ENCODE results near the gene TCP11. TPM values are rescaled to one million over a fixed set of nuclear protein-coding genes. Genes with fewer than 3 reads are reported as not detected.

The TCP11 gene
- total and polyA plus RNA-seq, 2 experiments from 2014 or later: 0.27 to 0.54 TPM

GRCh38 chr6:35105078-35105477, 36.1 kb downstream of the TCP11 start:
- H3K27ac ChIP-seq: no peak overlapping the region
- no peaks in the 10 kb centered on the region for H3K36me3 ChIP-seq
- H3K4me3 ChIP-seq: no peak overlapping the region
- no peaks in the 10 kb centered on the region for H3K9me3 ChIP-seq (ENCODE audit: low read depth)
- TF ChIP-seq CTCF (IDR thresholded peaks at IDR 0.05; ENCODE audit: low read depth, low read length): no peak
- no peak for DNase-seq (ENCODE audit: low read depth in 1 of 2, low spot score in 1 of 2)
- H3K4me1 ChIP-seq (ENCODE audit: low read depth): no peaks in the 10 kb centered on the region
- no peaks in the 10 kb centered on the region for H3K27me3 ChIP-seq

GRCh38 chr6:35099116-35099515, 42.0 kb downstream of the TCP11 start:
- no peaks in the 10 kb centered on the region for H3K36me3 ChIP-seq
- no peaks in the 10 kb centered on the region for H3K4me1 ChIP-seq (ENCODE audit: low read depth)
- DNase-seq (ENCODE audit: low read depth in 1 of 2, low spot score in 1 of 2): no peak
- H3K9me3 ChIP-seq (ENCODE audit: low read depth): no peaks in the 10 kb centered on the region
- no peak overlapping the region for H3K4me3 ChIP-seq
- H3K27ac ChIP-seq: no peak overlapping the region
- no peaks in the 10 kb centered on the region for H3K27me3 ChIP-seq
- TF ChIP-seq CTCF (IDR thresholded peaks at IDR 0.05; ENCODE audit: low read depth, low read length): no peak

GRCh38 chr6:35096129-35096862, 44.8 kb downstream of the TCP11 start:
- Histone ChIP-seq H3K27ac (peak overlapping the region; percentile 3), H3K4me1 (ENCODE audit: low read depth) (no peaks in the 10 kb centered on the region), H3K9me3 (ENCODE audit: low read depth) (no peaks in the 10 kb centered on the region), H3K36me3 (no peaks in the 10 kb centered on the region), H3K27me3 (no peaks in the 10 kb centered on the region), H3K4me3 (no peak overlapping the region)
- DNase-seq (ENCODE audit: low read depth in 1 of 2, low spot score in 1 of 2): peak in 1 of 2 donors; percentile 75
- no peak for TF ChIP-seq CTCF (IDR thresholded peaks at IDR 0.05; ENCODE audit: low read depth, low read length)

- no peaks in the 10 kb centered on the region for H3K4me1 ChIP-seq (ENCODE audit: low read depth)
- no peaks in the 10 kb centered on the region for H3K27me3 ChIP-seq
- no peak overlapping the region for H3K4me3 ChIP-seq
- TF ChIP-seq CTCF (IDR thresholded peaks at IDR 0.05; ENCODE audit: low read depth, low read length): no peak
- H3K9me3 ChIP-seq (ENCODE audit: low read depth): no peaks in the 10 kb centered on the region
- peak in 1 of 2 donors; percentile 13 for DNase-seq (ENCODE audit: low read depth in 1 of 2, low spot score in 1 of 2)
- no peak overlapping the region for H3K27ac ChIP-seq
- H3K36me3 ChIP-seq: no peaks in the 10 kb centered on the region
Measured at GRCh38 chr6:35094183-35094582, 47.0 kb downstream of the TCP11 start.

GRCh38 chr6:35093783-35094182, 47.4 kb downstream of the TCP11 start:
- no peaks in the 10 kb centered on the region for H3K27me3 ChIP-seq

More at GRCh38 chr6:35093783-35094182, 47.4 kb downstream of the TCP11 start:
- no peaks in the 10 kb centered on the region for H3K4me1 ChIP-seq (ENCODE audit: low read depth)
- no peak overlapping the region for H3K27ac ChIP-seq
- TF ChIP-seq CTCF (IDR thresholded peaks at IDR 0.05; ENCODE audit: low read depth, low read length): no peak
- no peak overlapping the region for H3K4me3 ChIP-seq
- no peaks in the 10 kb centered on the region for H3K36me3 ChIP-seq
- no peaks in the 10 kb centered on the region for H3K9me3 ChIP-seq (ENCODE audit: low read depth)
- no peak for DNase-seq (ENCODE audit: low read depth in 1 of 2, low spot score in 1 of 2)

Data from cardiac muscle cell (in vitro differentiated cells and primary cell).